Endothelial cell of umbilical vein (primary cell): Measurements from ENCODE around the gene KCNMA1.

Experiments
- CTCF ChIP-seq, 2 donors: IDR thresholded peaks; 1 replicate in 1 of 2; 2 replicates in 1 of 2; pipeline ENCODE4 v1.5.1; 2011; ENCODE audit warnings: low read length in 2 of 2, mild to moderate bottlenecking in 2 of 2, moderate library complexity in 2 of 2, control low read depth in 1 of 2, inconsistent platforms in 1 of 2, low read depth in 1 of 2; ENCODE audit not compliant: insufficient read depth in 1 of 2; ENCODE audit errors: extremely low read depth in 1 of 2
- MAX ChIP-seq: IDR thresholded peaks from 2 replicates; pipeline ENCODE4 v1.6.1; 2011; ENCODE audit not compliant: insufficient read depth, insufficient read length
- POLR2AphosphoS5 ChIP-seq: IDR thresholded peaks from 2 replicates; pipeline ENCODE4 v1.6.1; 2012; ENCODE audit warnings: low read depth, mild to moderate bottlenecking, control low read depth, low read length, moderate library complexity; ENCODE audit not compliant: insufficient read depth

- no peak for TF ChIP-seq CTCF (IDR thresholded peaks at IDR 0.05; ENCODE audit: extremely low read depth in 1 of 2, insufficient read depth in 1 of 2, low read depth in 1 of 2, low read length in 2 of 2)
- TF ChIP-seq POLR2AphosphoS5: no peak
- TF ChIP-seq MAX: no peak
Measured at GRCh38 chr10:77673515-77674140, 36.0 kb upstream of the KCNMA1 start.
